ENCODE results near the gene TYR.
"Not testable (repeated sequence)": the region's sequence is repeated elsewhere in the genome, so short reads cannot be mapped to it uniquely, and the experiment has no call there.

TYR gene

GRCh38 chr11:89342880-89343572 is 165.4 kb downstream of the TYR start:
- H3K27me3 ChIP-seq (replicated peaks in 2 of 5; ENCODE audit: control insufficient read depth in 4 of 5, insufficient read depth in 5 of 5, low read length in 4 of 5); CTCF ChIA-PET; H3K27ac ChIP-seq (ENCODE audit: insufficient read depth in 1 of 2, low read depth in 1 of 2, low read length in 2 of 2, poor library complexity in 1 of 2, severe bottlenecking in 2 of 2); POLR2A ChIA-PET; H3K9me3 ChIP-seq (ENCODE audit: control extremely low read depth in 1 of 5, control insufficient read depth in 4 of 5, insufficient read depth in 2 of 5, low read depth in 1 of 5, low read length in 4 of 5); H3K4me3 ChIP-seq (ENCODE audit: control insufficient read depth in 1 of 7, extremely low read depth in 1 of 7, insufficient read depth in 4 of 7, low read depth in 2 of 7, low read length in 6 of 7); DNase-seq; H3K36me3 ChIP-seq (ENCODE audit: control insufficient read depth in 4 of 4, insufficient read depth in 4 of 4, low read length in 3 of 4); H3K4me1 ChIP-seq (ENCODE audit: control extremely low read depth in 1 of 4, control insufficient read depth in 4 of 4, insufficient read depth in 4 of 4, low read length in 3 of 4): not testable (repeated sequence)
- no CpG with 5 or more reads among the region's 3 CpGs for WGBS (ENCODE audit: insufficient coverage)
